LNCAP (cell line): ENCODE measurements around the gene SPCS1.

ENCODE experiments used
- CTCF ChIP-seq: fragments of 450-650 bp; IDR thresholded peaks from 2 replicates; pipeline ENCODE4 v1.5.1; 2017; ENCODE audit warnings: mild to moderate bottlenecking

Gene SPCS1

GRCh38 chr3:52712291-52713212 lies 6.6 kb downstream of the SPCS1 start:
- no peak for TF ChIP-seq CTCF

DNA sequence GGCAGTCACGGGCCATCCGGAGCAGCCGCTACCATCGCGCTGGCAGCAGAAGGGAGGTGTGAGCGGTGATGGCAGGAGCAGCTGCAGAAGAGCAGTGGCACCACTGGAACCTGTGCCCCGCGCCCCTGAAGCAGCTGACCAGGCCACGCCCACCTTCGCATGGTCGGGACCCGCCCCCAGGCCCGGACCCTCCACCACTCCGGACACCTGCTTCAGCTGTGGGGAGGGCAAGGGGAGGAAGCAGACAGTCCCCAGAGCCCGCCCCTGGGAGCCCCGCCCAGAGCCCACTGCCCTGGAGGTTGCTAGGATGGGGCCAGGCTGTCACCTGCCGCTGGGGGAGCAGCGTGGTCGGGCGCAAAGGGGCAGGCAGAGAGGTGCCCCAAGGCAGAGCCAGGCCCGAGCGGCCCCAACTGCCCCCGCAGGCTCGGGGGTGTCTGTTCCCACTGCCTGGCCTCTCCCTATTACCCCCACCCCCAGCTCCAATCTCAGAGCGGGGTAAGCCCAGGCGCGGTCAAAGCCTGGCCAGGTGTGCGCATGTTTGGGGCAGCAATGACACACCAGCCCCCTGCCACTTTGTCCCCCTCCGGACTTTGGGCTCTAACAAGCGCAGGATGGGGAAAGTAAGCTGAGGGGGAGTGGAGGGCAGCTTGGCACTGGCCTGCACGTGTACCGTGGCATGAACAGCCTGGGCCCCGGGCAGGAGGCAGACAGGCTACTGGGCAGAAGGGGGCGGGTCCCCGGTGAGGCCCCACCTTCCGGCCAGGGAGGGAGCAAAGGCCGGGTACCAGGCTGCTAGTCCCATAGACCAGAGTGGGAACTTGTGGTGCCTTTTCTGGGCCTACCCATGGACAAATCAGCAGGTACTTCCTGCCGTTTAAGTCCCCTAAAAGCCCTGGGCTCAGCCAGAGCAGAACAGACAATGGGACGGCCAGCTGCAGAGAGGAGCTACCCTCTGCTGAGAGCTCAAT lies 8.7 kb downstream of the SPCS1 start:
- no peak for TF ChIP-seq CTCF

GRCh38 chr3:52715714-52716305 lies 9.9 kb downstream of the SPCS1 start:
- TF ChIP-seq CTCF: no peak

GRCh38 chr3:52719618-52720017 lies 13.7 kb downstream of the SPCS1 start:
- TF ChIP-seq CTCF: no peak

DNA sequence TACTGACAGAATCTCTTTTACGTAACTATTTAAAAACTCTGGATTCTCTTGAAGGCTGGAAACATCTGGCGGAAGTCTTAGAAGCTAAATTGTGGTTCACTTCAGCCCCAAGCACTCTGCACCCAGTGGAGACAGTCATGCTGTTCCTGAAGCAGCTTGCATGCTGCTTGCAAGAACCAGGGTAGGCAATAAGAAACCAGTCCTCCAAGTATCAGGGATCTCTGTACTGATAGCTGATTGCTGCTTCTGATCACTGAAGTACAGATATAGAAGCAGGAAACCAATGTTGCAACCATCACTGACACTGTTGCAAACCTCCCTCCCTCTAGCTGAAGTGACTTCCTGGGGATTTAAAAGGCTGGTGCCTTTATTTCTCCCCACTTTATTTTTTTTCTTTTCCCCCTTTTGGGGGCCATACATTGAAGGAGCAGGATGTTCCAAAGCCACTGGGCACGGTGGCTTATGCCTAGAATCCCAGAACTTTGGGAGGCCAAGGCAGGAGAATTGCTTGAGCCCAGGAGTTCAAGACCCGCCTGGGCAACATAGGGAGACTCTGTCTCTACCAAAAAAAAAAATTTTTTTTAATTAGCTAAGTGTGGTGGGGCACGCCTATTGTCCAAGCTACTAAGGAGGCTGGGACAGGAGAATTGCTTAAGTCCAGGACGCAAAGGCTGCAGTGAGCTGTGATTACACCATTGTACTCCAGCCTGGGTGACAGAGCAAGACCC lies 15.3 kb downstream of the SPCS1 start:
- no peak for TF ChIP-seq CTCF

DNA sequence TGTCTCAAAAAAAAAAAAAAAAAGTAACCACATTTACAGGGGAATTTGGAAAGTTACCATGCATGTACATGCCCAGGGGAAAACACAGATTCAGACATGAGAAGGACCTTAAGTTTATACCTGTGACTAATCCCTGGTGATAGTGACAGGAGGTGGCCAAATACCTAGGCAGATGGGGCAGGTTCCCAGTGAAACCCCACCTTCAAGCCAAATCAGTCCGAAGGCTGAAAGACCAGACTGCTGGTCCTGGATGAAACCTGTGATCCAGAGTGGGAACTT lies 15.8 kb downstream of the SPCS1 start:
- TF ChIP-seq CTCF: no peak

DNA sequence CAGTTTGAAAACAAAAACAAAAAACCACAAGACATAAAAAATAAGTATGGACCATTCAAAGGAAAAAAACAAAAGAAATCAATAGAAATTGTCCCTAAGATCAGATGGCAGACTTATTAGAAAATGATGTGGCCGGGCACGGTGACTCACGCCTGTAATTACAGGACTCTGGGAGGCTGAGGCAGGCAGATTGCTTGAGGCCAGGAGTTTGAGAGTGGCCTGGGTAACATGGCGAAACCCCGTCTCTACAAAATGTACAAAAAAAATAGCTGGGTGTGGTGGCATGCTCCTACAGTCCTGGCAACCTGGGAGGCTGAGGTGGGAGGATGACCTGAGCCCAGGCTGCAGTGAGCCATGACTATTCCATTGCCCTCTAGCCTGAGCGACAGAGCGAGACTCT lies 16.6 kb downstream of the SPCS1 start:
- no peak for TF ChIP-seq CTCF
